ENCODE measurements around the gene HDLBP.

The HDLBP gene

GRCh38 chr2:241350878-241351639 is 35.6 kb upstream of the HDLBP start:
- no peak overlapping the region for H3K4me3 ChIP-seq (ENCODE audit: low read length)
- no peaks in the 10 kb centered on the region for H3K27me3 ChIP-seq (ENCODE audit: control insufficient read depth, insufficient read depth, low read length)
- H3K4me1 ChIP-seq (ENCODE audit: control insufficient read depth, insufficient read depth, low read length), result no peaks in the 10 kb centered on the region
- peaks cover 34% of the 10 kb centered on the region for H3K36me3 ChIP-seq (ENCODE audit: control insufficient read depth, insufficient read depth, low read length)
- H3K9ac ChIP-seq (ENCODE audit: low read length), result peak overlapping the region; percentile 17
- H3K27ac ChIP-seq (ENCODE audit: low read depth, low read length), result no peak overlapping the region

GRCh38 chr2:241350530-241350877 is 35.0 kb upstream of the HDLBP start:
- Histone ChIP-seq H3K36me3 (ENCODE audit: control insufficient read depth, insufficient read depth, low read length) (peaks cover 36% of the 10 kb centered on the region), H3K27me3 (ENCODE audit: control insufficient read depth, insufficient read depth, low read length) (no peaks in the 10 kb centered on the region), H3K4me3 (ENCODE audit: low read length) (no peak overlapping the region), H3K4me1 (ENCODE audit: control insufficient read depth, insufficient read depth, low read length) (no peaks in the 10 kb centered on the region), H3K9ac (ENCODE audit: low read length) (peak overlapping the region; percentile 17), H3K27ac (ENCODE audit: low read depth, low read length) (no peak overlapping the region)

GRCh38 chr2:241349941-241350340 is 34.5 kb upstream of the HDLBP start:
- no peak overlapping the region for H3K4me3 ChIP-seq (ENCODE audit: low read length)
- peaks cover 39% of the 10 kb centered on the region for H3K36me3 ChIP-seq (ENCODE audit: control insufficient read depth, insufficient read depth, low read length)
- no peak overlapping the region for H3K9ac ChIP-seq (ENCODE audit: low read length)
- H3K27me3 ChIP-seq (ENCODE audit: control insufficient read depth, insufficient read depth, low read length), result no peaks in the 10 kb centered on the region
- H3K4me1 ChIP-seq (ENCODE audit: control insufficient read depth, insufficient read depth, low read length), result no peaks in the 10 kb centered on the region
- H3K27ac ChIP-seq (ENCODE audit: low read depth, low read length), result no peak overlapping the region

- H3K27ac ChIP-seq (ENCODE audit: low read depth, low read length), result no peak overlapping the region
- H3K4me1 ChIP-seq (ENCODE audit: control insufficient read depth, insufficient read depth, low read length), result peaks cover 4% of the 10 kb centered on the region
- H3K4me3 ChIP-seq (ENCODE audit: low read length), result no peak overlapping the region
- H3K36me3 ChIP-seq (ENCODE audit: control insufficient read depth, insufficient read depth, low read length), result peaks cover 43% of the 10 kb centered on the region
- no peak overlapping the region for H3K9ac ChIP-seq (ENCODE audit: low read length)
- no peaks in the 10 kb centered on the region for H3K27me3 ChIP-seq (ENCODE audit: control insufficient read depth, insufficient read depth, low read length)
Observed at GRCh38 chr2:241344925-241345651, 29.6 kb upstream of the HDLBP start.

- no peak overlapping the region for H3K4me3 ChIP-seq (ENCODE audit: low read length)
- H3K27ac ChIP-seq (ENCODE audit: low read depth, low read length), result peak overlapping the region; percentile 27
- peaks cover 4% of the 10 kb centered on the region for H3K4me1 ChIP-seq (ENCODE audit: control insufficient read depth, insufficient read depth, low read length)
- H3K27me3 ChIP-seq (ENCODE audit: control insufficient read depth, insufficient read depth, low read length), result no peaks in the 10 kb centered on the region
- peaks cover 35% of the 10 kb centered on the region for H3K36me3 ChIP-seq (ENCODE audit: control insufficient read depth, insufficient read depth, low read length)
- no peak overlapping the region for H3K9ac ChIP-seq (ENCODE audit: low read length)
Observed at GRCh38 chr2:241340631-241341163, 25.2 kb upstream of the HDLBP start.

GRCh38 chr2:241339839-241340630 is 24.6 kb upstream of the HDLBP start:
- H3K4me3 ChIP-seq (ENCODE audit: low read length), result no peak overlapping the region
- H3K36me3 ChIP-seq (ENCODE audit: control insufficient read depth, insufficient read depth, low read length), result peaks cover 33% of the 10 kb centered on the region
- peaks cover 4% of the 10 kb centered on the region for H3K4me1 ChIP-seq (ENCODE audit: control insufficient read depth, insufficient read depth, low read length)
- no peaks in the 10 kb centered on the region for H3K27me3 ChIP-seq (ENCODE audit: control insufficient read depth, insufficient read depth, low read length)
- H3K27ac ChIP-seq (ENCODE audit: low read depth, low read length), result no peak overlapping the region
- H3K9ac ChIP-seq (ENCODE audit: low read length), result no peak overlapping the region

GRCh38 chr2:241334813-241335212 is 19.3 kb upstream of the HDLBP start:
- H3K27ac ChIP-seq (ENCODE audit: low read depth, low read length), result no peak overlapping the region
- no peaks in the 10 kb centered on the region for H3K27me3 ChIP-seq (ENCODE audit: control insufficient read depth, insufficient read depth, low read length)
- H3K9ac ChIP-seq (ENCODE audit: low read length), result no peak overlapping the region
- H3K4me1 ChIP-seq (ENCODE audit: control insufficient read depth, insufficient read depth, low read length), result no peaks in the 10 kb centered on the region
- no peak overlapping the region for H3K4me3 ChIP-seq (ENCODE audit: low read length)
- H3K36me3 ChIP-seq (ENCODE audit: control insufficient read depth, insufficient read depth, low read length), result peaks cover 14% of the 10 kb centered on the region

GRCh38 chr2:241330616-241330981 is 15.1 kb upstream of the HDLBP start:
- Histone ChIP-seq H3K36me3 (ENCODE audit: control insufficient read depth, insufficient read depth, low read length) (peaks cover 15% of the 10 kb centered on the region), H3K27ac (ENCODE audit: low read depth, low read length) (no peak overlapping the region), H3K9ac (ENCODE audit: low read length) (no peak overlapping the region), H3K27me3 (ENCODE audit: control insufficient read depth, insufficient read depth, low read length) (no peaks in the 10 kb centered on the region), H3K4me3 (ENCODE audit: low read length) (no peak overlapping the region), H3K4me1 (ENCODE audit: control insufficient read depth, insufficient read depth, low read length) (no peaks in the 10 kb centered on the region)

- no peak overlapping the region for H3K9ac ChIP-seq (ENCODE audit: low read length)
- H3K4me1 ChIP-seq (ENCODE audit: control insufficient read depth, insufficient read depth, low read length), result no peaks in the 10 kb centered on the region
- no peaks in the 10 kb centered on the region for H3K27me3 ChIP-seq (ENCODE audit: control insufficient read depth, insufficient read depth, low read length)
- H3K27ac ChIP-seq (ENCODE audit: low read depth, low read length), result no peak overlapping the region
- peaks cover 15% of the 10 kb centered on the region for H3K36me3 ChIP-seq (ENCODE audit: control insufficient read depth, insufficient read depth, low read length)
- H3K4me3 ChIP-seq (ENCODE audit: low read length), result no peak overlapping the region
Observed at GRCh38 chr2:241329669-241330615, 14.5 kb upstream of the HDLBP start.

- Histone ChIP-seq H3K27me3 (ENCODE audit: control insufficient read depth, insufficient read depth, low read length) (no peaks in the 10 kb centered on the region), H3K36me3 (ENCODE audit: control insufficient read depth, insufficient read depth, low read length) (peaks cover 12% of the 10 kb centered on the region), H3K9ac (ENCODE audit: low read length) (no peak overlapping the region), H3K4me3 (ENCODE audit: low read length) (no peak overlapping the region), H3K27ac (ENCODE audit: low read depth, low read length) (no peak overlapping the region), H3K4me1 (ENCODE audit: control insufficient read depth, insufficient read depth, low read length) (peaks cover 11% of the 10 kb centered on the region)
Observed at GRCh38 chr2:241325257-241325656, 9.8 kb upstream of the HDLBP start.

GRCh38 chr2:241324775-241325174 is 9.3 kb upstream of the HDLBP start:
- no peaks in the 10 kb centered on the region for H3K27me3 ChIP-seq (ENCODE audit: control insufficient read depth, insufficient read depth, low read length)
- H3K27ac ChIP-seq (ENCODE audit: low read depth, low read length), result no peak overlapping the region
- H3K36me3 ChIP-seq (ENCODE audit: control insufficient read depth, insufficient read depth, low read length), result peaks cover 12% of the 10 kb centered on the region
- H3K4me1 ChIP-seq (ENCODE audit: control insufficient read depth, insufficient read depth, low read length), result peaks cover 15% of the 10 kb centered on the region
- H3K9ac ChIP-seq (ENCODE audit: low read length), result no peak overlapping the region
- H3K4me3 ChIP-seq (ENCODE audit: low read length), result no peak overlapping the region

All from rectal smooth muscle tissue (tissue), 1 donor.